ENCODE results near the gene GTF3C1.
A peak's percentile ranks its signal among the peaks of the same experiment; 100 is the strongest.

Gene GTF3C1

GRCh38 chr16:27566417-27566816, 16.7 kb upstream of the GTF3C1 start:
- DNase-seq (ENCODE audit: low read depth), result no peak

GRCh38 chr16:27564224-27564623, 14.5 kb upstream of the GTF3C1 start:
- no peak for DNase-seq (ENCODE audit: low read depth)

- no peak for DNase-seq (ENCODE audit: low read depth)
Observed at GRCh38 chr16:27561216-27561615, 11.5 kb upstream of the GTF3C1 start.

- DNase-seq (ENCODE audit: low read depth), result no peak
Observed at GRCh38 chr16:27558932-27559331, 9.2 kb upstream of the GTF3C1 start.

GRCh38 chr16:27558434-27558833, 8.7 kb upstream of the GTF3C1 start:
- DNase-seq (ENCODE audit: low read depth), result no peak

- DNase-seq (ENCODE audit: low read depth), result no peak
Observed at GRCh38 chr16:27556471-27556870, 6.8 kb upstream of the GTF3C1 start.

- no peak for DNase-seq (ENCODE audit: low read depth)
Observed at GRCh38 chr16:27551036-27551435, 1.3 kb upstream of the GTF3C1 start.

GRCh38 chr16:27550582-27550920, 838 bp upstream of the GTF3C1 start:
- no peak for DNase-seq (ENCODE audit: low read depth)

- no peak for DNase-seq (ENCODE audit: low read depth)
Observed at GRCh38 chr16:27549464-27549745, 308 bp downstream of the GTF3C1 start.

GRCh38 chr16:27547851-27548250, 1.9 kb downstream of the GTF3C1 start:
- no peak for DNase-seq (ENCODE audit: low read depth)

- DNase-seq (ENCODE audit: low read depth), result no peak
Observed at GRCh38 chr16:27547134-27547533, 2.6 kb downstream of the GTF3C1 start.

- DNase-seq (ENCODE audit: low read depth), result no peak
Observed at GRCh38 chr16:27544671-27545070, 5.0 kb downstream of the GTF3C1 start.

GRCh38 chr16:27543801-27544200, 5.9 kb downstream of the GTF3C1 start:
- no peak for DNase-seq (ENCODE audit: low read depth)

- DNase-seq (ENCODE audit: low read depth), result no peak
Observed at GRCh38 chr16:27539636-27540035, 10.1 kb downstream of the GTF3C1 start.

GRCh38 chr16:27539120-27539519, 10.6 kb downstream of the GTF3C1 start:
- no peak for DNase-seq (ENCODE audit: low read depth)

- DNase-seq (ENCODE audit: low read depth), result no peak
Observed at GRCh38 chr16:27538528-27538927, 11.2 kb downstream of the GTF3C1 start.

GRCh38 chr16:27534256-27534655, 15.5 kb downstream of the GTF3C1 start:
- DNase-seq (ENCODE audit: low read depth), result no peak

- no peak for DNase-seq (ENCODE audit: low read depth)
Observed at GRCh38 chr16:27531826-27532800, 17.6 kb downstream of the GTF3C1 start.

- no peak for DNase-seq (ENCODE audit: low read depth)
Observed at GRCh38 chr16:27531186-27531585, 18.5 kb downstream of the GTF3C1 start.

GRCh38 chr16:27529962-27530361, 19.8 kb downstream of the GTF3C1 start:
- DNase-seq (ENCODE audit: low read depth), result peak; percentile 24

- DNase-seq (ENCODE audit: low read depth), result no peak
Observed at GRCh38 chr16:27528294-27528693, 21.4 kb downstream of the GTF3C1 start.

- DNase-seq (ENCODE audit: low read depth), result no peak
Observed at GRCh38 chr16:27526180-27526579, 23.5 kb downstream of the GTF3C1 start.

- no peak for DNase-seq (ENCODE audit: low read depth)
Observed at GRCh38 chr16:27522173-27522707, 27.5 kb downstream of the GTF3C1 start.
